Ramos (cell line): ENCODE measurements around the gene TRPM8.
"Not testable (repeated sequence)": the region's sequence is repeated elsewhere in the genome, so short reads cannot be mapped to it uniquely, and the experiment has no call there.

Experiments used
- in situ Hi-C: fragments of 300-500 bp; cut with MboI; formaldehyde crosslinking; loops from one replicate; pipeline ENCODE4 v1.14.3; 2022; ENCODE audit warnings: low sequenced_read_pairs; ENCODE audit not compliant: unreplicated experiment

Gene TRPM8

GRCh38 chr2:233917116-233917515, at the start of gene TRPM8:
Gene TRPM8, plus strand, starts transcription at chr2:233917373. Its CDS starts 9,165 bp downstream, at chr2:233926538.
- in situ Hi-C loops = no loop called here

- in situ Hi-C loops = no loop called here
Measured at GRCh38 chr2:233867993-233868532, 49.1 kb upstream of the TRPM8 start, which contains the start of gene MSL3B. Gene MSL3B, minus strand, starts transcription at chr2:233868386.

GRCh38 chr2:233871432-233871831, 45.7 kb upstream of the TRPM8 start:
- in situ Hi-C loops = no loop called here

- in situ Hi-C loops = not testable (repeated sequence)
Measured at GRCh38 chr2:233872125-233872524, 45.0 kb upstream of the TRPM8 start.

- in situ Hi-C loops = no loop called here
Measured at GRCh38 chr2:233882353-233882752, 34.8 kb upstream of the TRPM8 start.

GRCh38 chr2:233892793-233893192, 24.4 kb upstream of the TRPM8 start:
- in situ Hi-C loops = no loop called here

- in situ Hi-C loops = not testable (repeated sequence)
Measured at GRCh38 chr2:233896253-233896652, 20.9 kb upstream of the TRPM8 start.

- in situ Hi-C loops = no loop called here
Measured at GRCh38 chr2:233901367-233901766, 15.8 kb upstream of the TRPM8 start.

- in situ Hi-C loops = no loop called here
Measured at GRCh38 chr2:233901884-233902283, 15.3 kb upstream of the TRPM8 start.

- in situ Hi-C loops = no loop called here
Measured at GRCh38 chr2:233905945-233906344, 11.2 kb upstream of the TRPM8 start.

- in situ Hi-C loops = no loop called here
Measured at GRCh38 chr2:233907627-233908026, 9.5 kb upstream of the TRPM8 start.

- in situ Hi-C loops = no loop called here
Measured at GRCh38 chr2:233912691-233913423, 4.3 kb upstream of the TRPM8 start.

GRCh38 chr2:233915128-233915527, 2.0 kb upstream of the TRPM8 start:
- in situ Hi-C loops = no loop called here

GRCh38 chr2:233919319-233919718, 2.1 kb downstream of the TRPM8 start:
- in situ Hi-C loops = no loop called here

- in situ Hi-C loops = no loop called here
Measured at GRCh38 chr2:233919938-233920337, 2.8 kb downstream of the TRPM8 start.

- in situ Hi-C loops = no loop called here
Measured at GRCh38 chr2:233922471-233922870, 5.3 kb downstream of the TRPM8 start.

GRCh38 chr2:233925402-233925801, 8.2 kb downstream of the TRPM8 start:
- in situ Hi-C loops = no loop called here

GRCh38 chr2:233926806-233927205, 9.6 kb downstream of the TRPM8 start:
- in situ Hi-C loops = no loop called here

- in situ Hi-C loops = no loop called here
Measured at GRCh38 chr2:233928594-233929351, 11.6 kb downstream of the TRPM8 start.

GRCh38 chr2:233929352-233930022, 12.3 kb downstream of the TRPM8 start:
- in situ Hi-C loops = no loop called here

GRCh38 chr2:233934524-233934923, 17.4 kb downstream of the TRPM8 start:
- in situ Hi-C loops = no loop called here
